Measurements from ENCODE around the gene GABPB2.

Gene GABPB2

DNA sequence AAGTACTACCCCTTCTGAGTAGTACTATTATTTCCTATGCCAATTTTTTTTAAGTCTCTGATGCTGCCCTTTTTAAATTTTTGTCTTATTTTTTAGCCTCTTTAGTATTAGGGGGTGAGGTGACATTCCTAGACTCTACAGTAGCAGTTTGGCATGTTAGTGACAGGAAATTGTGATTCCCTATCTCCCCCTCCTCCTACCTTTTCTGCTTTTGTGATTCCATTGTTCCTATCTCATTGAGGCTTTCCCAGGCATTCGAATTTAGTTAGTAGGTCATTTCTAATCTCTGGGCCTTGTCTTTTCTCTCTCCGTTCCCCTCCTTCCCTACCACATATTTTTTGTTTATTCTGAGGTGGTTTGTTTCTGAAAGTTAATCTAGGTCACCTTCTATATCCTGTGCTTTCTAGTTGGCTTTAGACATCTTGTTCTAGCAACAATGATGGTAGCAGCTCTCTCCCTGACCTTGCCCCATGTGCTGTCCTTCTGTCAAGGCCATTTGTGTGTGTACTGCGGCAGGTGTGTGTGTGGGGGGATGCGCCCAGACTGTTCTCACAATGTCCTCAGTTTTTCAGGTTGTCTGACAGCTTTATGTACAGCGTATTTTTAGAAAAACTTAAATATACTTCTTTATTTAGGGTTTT is 54.3 kb downstream of the GABPB2 start:
- ChIA-PET CTCF (interaction anchor here (1.5 kb wide), 1 partner anchor 25 kb away, joined by 8 read pairs; no protein-coding TSS in a partner anchor), POLR2A (no interaction called here)
- H3K27ac ChIP-seq (ENCODE audit: extremely low read depth, low read depth, low read length): no peak overlapping the region
- 0 out of 2 replicates have a peak, but pooled peaks cover 2% of the 10 kb centered on the region for H3K4me1 ChIP-seq (ENCODE audit: control insufficient read depth, insufficient read depth, low read length)
- H3K4me3 ChIP-seq (ENCODE audit: low read depth, low read length): no peak overlapping the region
- H3K36me3 ChIP-seq (ENCODE audit: control insufficient read depth in 2 of 2, insufficient read depth in 1 of 2, low read length in 2 of 2): no peaks in the 10 kb centered on the region
- no peaks in the 10 kb centered on the region for H3K9me3 ChIP-seq (ENCODE audit: control insufficient read depth, insufficient read depth, low read depth, low read length)
- no peak for TF ChIP-seq ZNF239 (tag by site-specific recombination; IDR thresholded peaks at IDR 0.05)
- TF ChIP-seq ZNF701 (tag by site-specific recombination; IDR thresholded peaks at IDR 0.05): no peak
- TF ChIP-seq, protein P1, sequence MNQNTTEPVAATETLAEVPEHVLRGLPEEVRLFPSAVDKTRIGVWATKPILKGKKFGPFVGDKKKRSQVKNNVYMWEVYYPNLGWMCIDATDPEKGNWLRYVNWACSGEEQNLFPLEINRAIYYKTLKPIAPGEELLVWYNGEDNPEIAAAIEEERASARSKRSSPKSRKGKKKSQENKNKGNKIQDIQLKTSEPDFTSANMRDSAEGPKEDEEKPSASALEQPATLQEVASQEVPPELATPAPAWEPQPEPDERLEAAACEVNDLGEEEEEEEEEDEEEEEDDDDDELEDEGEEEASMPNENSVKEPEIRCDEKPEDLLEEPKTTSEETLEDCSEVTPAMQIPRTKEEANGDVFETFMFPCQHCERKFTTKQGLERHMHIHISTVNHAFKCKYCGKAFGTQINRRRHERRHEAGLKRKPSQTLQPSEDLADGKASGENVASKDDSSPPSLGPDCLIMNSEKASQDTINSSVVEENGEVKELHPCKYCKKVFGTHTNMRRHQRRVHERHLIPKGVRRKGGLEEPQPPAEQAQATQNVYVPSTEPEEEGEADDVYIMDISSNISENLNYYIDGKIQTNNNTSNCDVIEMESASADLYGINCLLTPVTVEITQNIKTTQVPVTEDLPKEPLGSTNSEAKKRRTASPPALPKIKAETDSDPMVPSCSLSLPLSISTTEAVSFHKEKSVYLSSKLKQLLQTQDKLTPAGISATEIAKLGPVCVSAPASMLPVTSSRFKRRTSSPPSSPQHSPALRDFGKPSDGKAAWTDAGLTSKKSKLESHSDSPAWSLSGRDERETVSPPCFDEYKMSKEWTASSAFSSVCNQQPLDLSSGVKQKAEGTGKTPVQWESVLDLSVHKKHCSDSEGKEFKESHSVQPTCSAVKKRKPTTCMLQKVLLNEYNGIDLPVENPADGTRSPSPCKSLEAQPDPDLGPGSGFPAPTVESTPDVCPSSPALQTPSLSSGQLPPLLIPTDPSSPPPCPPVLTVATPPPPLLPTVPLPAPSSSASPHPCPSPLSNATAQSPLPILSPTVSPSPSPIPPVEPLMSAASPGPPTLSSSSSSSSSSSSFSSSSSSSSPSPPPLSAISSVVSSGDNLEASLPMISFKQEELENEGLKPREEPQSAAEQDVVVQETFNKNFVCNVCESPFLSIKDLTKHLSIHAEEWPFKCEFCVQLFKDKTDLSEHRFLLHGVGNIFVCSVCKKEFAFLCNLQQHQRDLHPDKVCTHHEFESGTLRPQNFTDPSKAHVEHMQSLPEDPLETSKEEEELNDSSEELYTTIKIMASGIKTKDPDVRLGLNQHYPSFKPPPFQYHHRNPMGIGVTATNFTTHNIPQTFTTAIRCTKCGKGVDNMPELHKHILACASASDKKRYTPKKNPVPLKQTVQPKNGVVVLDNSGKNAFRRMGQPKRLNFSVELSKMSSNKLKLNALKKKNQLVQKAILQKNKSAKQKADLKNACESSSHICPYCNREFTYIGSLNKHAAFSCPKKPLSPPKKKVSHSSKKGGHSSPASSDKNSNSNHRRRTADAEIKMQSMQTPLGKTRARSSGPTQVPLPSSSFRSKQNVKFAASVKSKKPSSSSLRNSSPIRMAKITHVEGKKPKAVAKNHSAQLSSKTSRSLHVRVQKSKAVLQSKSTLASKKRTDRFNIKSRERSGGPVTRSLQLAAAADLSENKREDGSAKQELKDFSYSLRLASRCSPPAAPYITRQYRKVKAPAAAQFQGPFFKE (tag by site-specific recombination; IDR thresholded peaks at IDR 0.05; ENCODE audit: borderline replicate concordance): no peak
- no peak for TF ChIP-seq ZNF785 (tag by site-specific recombination; IDR thresholded peaks at IDR 0.05)
- TF ChIP-seq, protein P2, sequence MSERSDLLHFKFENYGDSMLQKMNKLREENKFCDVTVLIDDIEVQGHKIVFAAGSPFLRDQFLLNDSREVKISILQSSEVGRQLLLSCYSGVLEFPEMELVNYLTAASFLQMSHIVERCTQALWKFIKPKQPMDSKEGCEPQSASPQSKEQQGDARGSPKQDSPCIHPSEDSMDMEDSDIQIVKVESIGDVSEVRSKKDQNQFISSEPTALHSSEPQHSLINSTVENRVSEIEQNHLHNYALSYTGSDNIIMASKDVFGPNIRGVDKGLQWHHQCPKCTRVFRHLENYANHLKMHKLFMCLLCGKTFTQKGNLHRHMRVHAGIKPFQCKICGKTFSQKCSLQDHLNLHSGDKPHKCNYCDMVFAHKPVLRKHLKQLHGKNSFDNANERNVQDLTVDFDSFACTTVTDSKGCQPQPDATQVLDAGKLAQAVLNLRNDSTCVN (tag by site-specific recombination; optimal IDR thresholded peaks at IDR 0.05): no peak
- TF ChIP-seq ZXDB (tag by site-specific recombination; IDR thresholded peaks at IDR 0.05): no peak

DNA sequence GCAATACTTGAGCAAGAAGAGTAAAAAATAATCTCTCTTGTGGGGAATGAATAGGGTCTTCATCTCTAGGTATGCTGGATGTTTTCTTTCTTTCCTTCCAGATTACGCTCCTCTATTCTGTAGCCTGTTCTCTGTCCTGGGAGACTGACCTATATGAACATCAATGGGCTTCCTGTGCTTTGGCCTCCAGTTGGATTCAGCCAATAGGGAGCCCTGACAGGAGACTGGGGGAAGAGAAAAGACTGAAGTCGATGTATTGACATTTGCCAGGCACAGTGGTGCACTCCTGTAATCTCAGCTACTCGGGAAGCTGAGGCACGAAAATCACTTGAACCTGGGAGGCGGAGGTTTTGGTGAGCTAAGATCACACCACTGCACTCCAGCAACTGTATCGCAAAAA is 58.2 kb downstream of the GABPB2 start:
- Histone ChIP-seq H3K36me3 (ENCODE audit: control insufficient read depth in 2 of 2, insufficient read depth in 1 of 2, low read length in 2 of 2) (peaks cover 0 to 11% of the 10 kb centered on the region in 2 experiments; a peak in 1 of 3 replicates), H3K4me3 (ENCODE audit: low read depth, low read length) (no peak overlapping the region), H3K27ac (ENCODE audit: extremely low read depth, low read depth, low read length) (no peak overlapping the region), H3K4me1 (ENCODE audit: control insufficient read depth, insufficient read depth, low read length) (0 out of 2 replicates have a peak, but pooled peaks cover 2% of the 10 kb centered on the region), H3K9me3 (ENCODE audit: control insufficient read depth, insufficient read depth, low read depth, low read length) (no peaks in the 10 kb centered on the region)
- ChIA-PET CTCF (interaction anchor here (0.6 to 2.1 kb wide), 2 partner anchors 29 to 61 kb away, joined by 4 to 5 read pairs; no protein-coding TSS in a partner anchor), POLR2A (interaction anchor here (0.6 to 0.7 kb wide), 3 partner anchors 29 to 594 kb away, joined by 3 to 7 read pairs (median 4); no protein-coding TSS in a partner anchor)
- TF ChIP-seq ZNF146 (tag by site-specific recombination; IDR thresholded peaks at IDR 0.05) (no peak), ZNF555 (tag by site-specific recombination; conservative IDR thresholded peaks at IDR 0.05) (no peak)

DNA sequence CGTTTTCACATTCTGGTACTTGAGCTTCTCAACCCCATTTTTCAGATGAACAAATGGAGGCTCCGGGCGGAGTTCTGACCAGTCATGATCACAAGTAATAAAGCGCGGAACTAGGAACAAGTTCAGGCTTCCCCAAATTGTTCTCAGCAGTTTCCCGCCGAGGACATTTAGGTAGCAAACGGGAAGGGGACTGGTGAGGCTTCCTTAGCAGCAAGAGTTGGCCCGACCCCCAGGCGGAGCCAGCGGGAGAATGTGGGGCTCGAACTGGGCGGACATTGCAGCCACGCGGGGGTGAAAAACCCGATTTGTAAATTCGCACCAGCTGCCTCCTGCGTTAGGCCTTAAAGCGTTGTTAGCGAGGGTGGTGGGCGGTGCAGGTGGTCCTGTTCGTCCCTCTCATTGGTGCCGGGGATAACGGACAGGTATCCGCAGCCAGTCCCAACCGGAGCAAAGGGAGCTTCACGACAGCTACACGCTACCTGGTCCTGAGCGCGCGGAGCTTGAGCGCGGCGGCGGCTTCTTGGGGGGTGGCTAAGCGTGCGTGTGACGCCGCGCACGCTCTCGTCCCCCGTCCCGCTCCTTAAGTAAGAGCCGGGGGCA is 60.5 kb downstream of the GABPB2 start:
- Histone ChIP-seq H3K9me3 (ENCODE audit: control insufficient read depth, insufficient read depth, low read depth, low read length) (no peaks in the 10 kb centered on the region), H3K4me1 (ENCODE audit: control insufficient read depth, insufficient read depth, low read length) (0 out of 2 replicates have a peak, but pooled peaks cover 2% of the 10 kb centered on the region), H3K4me3 (ENCODE audit: low read depth, low read length) (no peak overlapping the region), H3K36me3 (ENCODE audit: control insufficient read depth in 2 of 2, insufficient read depth in 1 of 2, low read length in 2 of 2) (peaks cover 0 to 34% of the 10 kb centered on the region in 2 experiments; a peak in 1 of 3 replicates), H3K27ac (ENCODE audit: extremely low read depth, low read depth, low read length) (no peak overlapping the region)
- ChIA-PET CTCF (interaction anchor here (1.1 kb wide), 1 partner anchor 68 kb away, joined by 3 read pairs; no protein-coding TSS in a partner anchor), POLR2A (no interaction called here)
- TF ChIP-seq, protein P3, sequence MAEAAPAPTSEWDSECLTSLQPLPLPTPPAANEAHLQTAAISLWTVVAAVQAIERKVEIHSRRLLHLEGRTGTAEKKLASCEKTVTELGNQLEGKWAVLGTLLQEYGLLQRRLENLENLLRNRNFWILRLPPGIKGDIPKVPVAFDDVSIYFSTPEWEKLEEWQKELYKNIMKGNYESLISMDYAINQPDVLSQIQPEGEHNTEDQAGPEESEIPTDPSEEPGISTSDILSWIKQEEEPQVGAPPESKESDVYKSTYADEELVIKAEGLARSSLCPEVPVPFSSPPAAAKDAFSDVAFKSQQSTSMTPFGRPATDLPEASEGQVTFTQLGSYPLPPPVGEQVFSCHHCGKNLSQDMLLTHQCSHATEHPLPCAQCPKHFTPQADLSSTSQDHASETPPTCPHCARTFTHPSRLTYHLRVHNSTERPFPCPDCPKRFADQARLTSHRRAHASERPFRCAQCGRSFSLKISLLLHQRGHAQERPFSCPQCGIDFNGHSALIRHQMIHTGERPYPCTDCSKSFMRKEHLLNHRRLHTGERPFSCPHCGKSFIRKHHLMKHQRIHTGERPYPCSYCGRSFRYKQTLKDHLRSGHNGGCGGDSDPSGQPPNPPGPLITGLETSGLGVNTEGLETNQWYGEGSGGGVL (tag by site-specific recombination; IDR thresholded peaks at IDR 0.05): no peak
- TF ChIP-seq, protein P4, sequence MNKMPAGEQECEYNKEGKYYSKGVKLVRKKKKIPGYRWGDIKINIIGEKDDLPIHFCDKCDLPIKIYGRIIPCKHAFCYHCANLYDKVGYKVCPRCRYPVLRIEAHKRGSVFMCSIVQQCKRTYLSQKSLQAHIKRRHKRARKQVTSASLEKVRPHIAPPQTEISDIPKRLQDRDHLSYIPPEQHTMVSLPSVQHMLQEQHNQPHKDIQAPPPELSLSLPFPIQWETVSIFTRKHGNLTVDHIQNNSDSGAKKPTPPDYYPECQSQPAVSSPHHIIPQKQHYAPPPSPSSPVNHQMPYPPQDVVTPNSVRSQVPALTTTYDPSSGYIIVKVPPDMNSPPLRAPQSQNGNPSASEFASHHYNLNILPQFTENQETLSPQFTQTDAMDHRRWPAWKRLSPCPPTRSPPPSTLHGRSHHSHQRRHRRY (tag by site-specific recombination; IDR thresholded peaks at IDR 0.05): no peak
- no peak for TF ChIP-seq MZF1 (tag by site-specific recombination; IDR thresholded peaks at IDR 0.05; ENCODE audit: borderline replicate concordance)
- TF ChIP-seq ZNF549 (tag by site-specific recombination; IDR thresholded peaks at IDR 0.05): no peak
- TF ChIP-seq TRIM28 (IDR thresholded peaks at IDR 0.05; ENCODE audit: borderline replicate concordance, low read length): no peak
- TF ChIP-seq ZNF624 (tag by site-specific recombination; IDR thresholded peaks at IDR 0.05): no peak
- TF ChIP-seq ZNF404 (tag by site-specific recombination; IDR thresholded peaks at IDR 0.05): no peak
- no peak for TF ChIP-seq ZNF701 (tag by site-specific recombination; IDR thresholded peaks at IDR 0.05)
- TF ChIP-seq, protein P5, sequence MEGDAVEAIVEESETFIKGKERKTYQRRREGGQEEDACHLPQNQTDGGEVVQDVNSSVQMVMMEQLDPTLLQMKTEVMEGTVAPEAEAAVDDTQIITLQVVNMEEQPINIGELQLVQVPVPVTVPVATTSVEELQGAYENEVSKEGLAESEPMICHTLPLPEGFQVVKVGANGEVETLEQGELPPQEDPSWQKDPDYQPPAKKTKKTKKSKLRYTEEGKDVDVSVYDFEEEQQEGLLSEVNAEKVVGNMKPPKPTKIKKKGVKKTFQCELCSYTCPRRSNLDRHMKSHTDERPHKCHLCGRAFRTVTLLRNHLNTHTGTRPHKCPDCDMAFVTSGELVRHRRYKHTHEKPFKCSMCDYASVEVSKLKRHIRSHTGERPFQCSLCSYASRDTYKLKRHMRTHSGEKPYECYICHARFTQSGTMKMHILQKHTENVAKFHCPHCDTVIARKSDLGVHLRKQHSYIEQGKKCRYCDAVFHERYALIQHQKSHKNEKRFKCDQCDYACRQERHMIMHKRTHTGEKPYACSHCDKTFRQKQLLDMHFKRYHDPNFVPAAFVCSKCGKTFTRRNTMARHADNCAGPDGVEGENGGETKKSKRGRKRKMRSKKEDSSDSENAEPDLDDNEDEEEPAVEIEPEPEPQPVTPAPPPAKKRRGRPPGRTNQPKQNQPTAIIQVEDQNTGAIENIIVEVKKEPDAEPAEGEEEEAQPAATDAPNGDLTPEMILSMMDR (tag by site-specific recombination; IDR thresholded peaks at IDR 0.05): no peak

Measured in HEK293 (cell line).